Activated B cell treated with CpG ODN at 0.5 μM for 24 hours (primary cell): Measurements from ENCODE around the gene PKD2. TPM values are rescaled to one million over a fixed set of nuclear protein-coding genes. Genes with fewer than 3 reads are reported as not detected.
"Not testable (repeated sequence)": the region's sequence is repeated elsewhere in the genome, so short reads cannot be mapped to it uniquely, and the experiment has no call there.

ENCODE experiments used
- ATAC-seq: fragments of 200-7000 bp; cut with Tn5 transposase; one replicate; pipeline ENCODE4 v1.10.0; 2021; ENCODE audit warnings: low read depth, mild to moderate bottlenecking, moderate library complexity
- CTCF ChIA-PET: fragments of 350-600 bp; sonication (Branson Sonifier 250); formaldehyde crosslinking; loops from one replicate; lab custom pipeline; 2021; ENCODE audit warnings: antibody characterized with exemption; lab: Charles Lee
- POLR2A ChIA-PET: fragments of 350-600 bp; sonication (Branson Sonifier 250); formaldehyde crosslinking; loops from one replicate; lab custom pipeline; 2021; ENCODE audit warnings: antibody characterized with exemption; lab: Charles Lee
- DNase-seq: peaks from one replicate; pipeline ENCODE4 v3.0.0; 2022
- H3K27ac Mint-ChIP-seq: one replicate; pipeline ENCODE4 v1.8.0; 2020; ENCODE audit warnings: mixed read lengths
- H3K27me3 Mint-ChIP-seq: one replicate; pipeline ENCODE4 v1.8.0; 2021; ENCODE audit warnings: mixed read lengths
- H3K36me3 Mint-ChIP-seq: one replicate; pipeline ENCODE4 v1.8.0; 2021; ENCODE audit warnings: low read depth, mixed read lengths
- H3K4me1 Mint-ChIP-seq: one replicate; pipeline ENCODE4 v1.8.0; 2021; ENCODE audit warnings: mixed read lengths
- H3K4me3 Mint-ChIP-seq: one replicate; pipeline ENCODE4 v1.8.0; 2020; ENCODE audit warnings: mild to moderate bottlenecking, mixed read lengths
- H3K9me3 Mint-ChIP-seq: one replicate; pipeline ENCODE4 v1.8.0; 2020; ENCODE audit warnings: mixed read lengths
- CTCF ChIP-seq: fragments of 200-600 bp; IDR thresholded peaks from one replicate; pipeline ENCODE4 v1.8.0; 2022; ENCODE audit warnings: antibody characterized with exemption, mild to moderate bottlenecking
- intact Hi-C: fragments of 100-400 bp; cut with micrococcal nuclease; formaldehyde crosslinking; loops from one replicate; pipeline ENCODE4 v1.15.1; 2024
- total RNA-seq: library from RNA; stranded (reverse); gene quantifications from 2 replicates; pipeline ENCODE4 v1.2.3, GENCODE V29; 2022

Gene PKD2
- total RNA-seq, 1 donor from 2014 or later, result 6.2 TPM

- DNase-seq (no peak), ATAC-seq (no peak)
- no peak overlapping the region for H3K27ac Mint-ChIP-seq
- no peaks in the 10 kb centered on the region for H3K36me3 Mint-ChIP-seq
- no peak overlapping the region for H3K4me3 Mint-ChIP-seq
- no peaks in the 10 kb centered on the region for H3K9me3 Mint-ChIP-seq
- CTCF ChIA-PET, result no interaction called here
- TF ChIP-seq CTCF, result no peak
- POLR2A ChIA-PET, result no interaction called here
- no peaks in the 10 kb centered on the region for H3K4me1 Mint-ChIP-seq
- intact Hi-C loops, result no loop called here
- H3K27me3 Mint-ChIP-seq, result peaks cover 3% of the 10 kb centered on the region
Observed at GRCh38 chr4:88101165-88101564, 93.7 kb downstream of the PKD2 start.

GRCh38 chr4:88102026-88102425 lies 94.6 kb downstream of the PKD2 start:
- Mint-ChIP-seq H3K4me3 (no peak overlapping the region), H3K4me1 (no peaks in the 10 kb centered on the region), H3K27me3 (peaks cover 3% of the 10 kb centered on the region), H3K27ac (no peak overlapping the region), H3K9me3 (no peaks in the 10 kb centered on the region), H3K36me3 (no peaks in the 10 kb centered on the region)
- DNase-seq, result no peak
- intact Hi-C loops, result no loop called here
- CTCF ChIA-PET, result no interaction called here
- ATAC-seq, result no peak
- no peak for TF ChIP-seq CTCF
- POLR2A ChIA-PET, result no interaction called here

GRCh38 chr4:88104902-88105610 lies 97.6 kb downstream of the PKD2 start:
- no peak overlapping the region for H3K27ac Mint-ChIP-seq
- ATAC-seq (no peak), DNase-seq (no peak)
- no peaks in the 10 kb centered on the region for H3K36me3 Mint-ChIP-seq
- no peaks in the 10 kb centered on the region for H3K9me3 Mint-ChIP-seq
- ChIA-PET POLR2A (no interaction called here), CTCF (no interaction called here)
- H3K4me3 Mint-ChIP-seq, result no peak overlapping the region
- peaks cover 3% of the 10 kb centered on the region for H3K27me3 Mint-ChIP-seq
- TF ChIP-seq CTCF, result no peak
- no peaks in the 10 kb centered on the region for H3K4me1 Mint-ChIP-seq
- intact Hi-C loops, result no loop called here

GRCh38 chr4:88106205-88106604 lies 98.8 kb downstream of the PKD2 start:
- peaks cover 3% of the 10 kb centered on the region for H3K27me3 Mint-ChIP-seq
- no peak overlapping the region for H3K27ac Mint-ChIP-seq
- H3K4me1 Mint-ChIP-seq, result no peaks in the 10 kb centered on the region
- H3K36me3 Mint-ChIP-seq, result no peaks in the 10 kb centered on the region
- no peak for TF ChIP-seq CTCF
- H3K9me3 Mint-ChIP-seq, result no peaks in the 10 kb centered on the region
- CTCF ChIA-PET, result no interaction called here
- intact Hi-C loops, result no loop called here
- no peak for ATAC-seq
- no peak for DNase-seq
- POLR2A ChIA-PET, result no interaction called here
- H3K4me3 Mint-ChIP-seq, result no peak overlapping the region

GRCh38 chr4:88107406-88108107 lies 100.1 kb downstream of the PKD2 start:
- no peaks in the 10 kb centered on the region for H3K4me1 Mint-ChIP-seq
- CTCF ChIA-PET, result no interaction called here

GRCh38 chr4:88108108-88108465 lies 100.7 kb downstream of the PKD2 start:
- H3K27ac Mint-ChIP-seq, intact Hi-C loops, H3K27me3 Mint-ChIP-seq, H3K36me3 Mint-ChIP-seq, ATAC-seq, POLR2A ChIA-PET, DNase-seq, H3K4me1 Mint-ChIP-seq, H3K9me3 Mint-ChIP-seq, H3K4me3 Mint-ChIP-seq, CTCF ChIA-PET: not testable (repeated sequence)

More at GRCh38 chr4:88107406-88108107, 100.1 kb downstream of the PKD2 start:
- H3K27me3 Mint-ChIP-seq, result peaks cover 3% of the 10 kb centered on the region
- POLR2A ChIA-PET, result no interaction called here
- H3K36me3 Mint-ChIP-seq, result no peaks in the 10 kb centered on the region
- ATAC-seq (no peak), DNase-seq (no peak)
- H3K9me3 Mint-ChIP-seq, result no peaks in the 10 kb centered on the region
- no peak overlapping the region for H3K4me3 Mint-ChIP-seq
- H3K27ac Mint-ChIP-seq, result no peak overlapping the region
- TF ChIP-seq CTCF, result no peak
- intact Hi-C loops, result no loop called here
